IMR-90 (cell line): ENCODE results near the gene PRICKLE2. TPM values are rescaled to one million over a fixed set of nuclear protein-coding genes. Genes with fewer than 3 reads are reported as not detected.

ENCODE experiments used
- ATAC-seq: fragments of 200-7000 bp; cut with Tn5 transposase; 2 replicates; pipeline ENCODE4 v1.9.1; 2020; ENCODE audit warnings: low read depth, mild to moderate bottlenecking, moderate library complexity
- BruUV-seq: library from RNA; stranded (reverse); fragments of 400-500 nt; replicated peaks from 2 replicates; lab custom pipeline; 2021; lab: Mats Ljungman, UMichigan
- CTCF ChIA-PET: fragments of 300-600 bp; formaldehyde crosslinking; extraction: SDS; loops from one replicate; lab custom pipeline; 2021; ENCODE audit warnings: antibody characterized with exemption; lab: Yijun Ruan, JAX
- POLR2A ChIA-PET: fragments of 300-600 bp; sonication (Branson Sonifier 250); formaldehyde crosslinking; loops from one replicate; lab custom pipeline; 2022; ENCODE audit warnings: antibody characterized with exemption; ENCODE audit not compliant: unreplicated experiment; lab: Charles Lee
- DNase-seq: peaks from one replicate; pipeline ENCODE4 v3.0.0; 2013
- H2AFZ ChIP-seq: replicated peaks from 2 replicates; pipeline ENCODE3; 2013; ENCODE audit warnings: low read length, mild to moderate bottlenecking; ENCODE audit not compliant: poor library complexity
- H2AK5ac ChIP-seq: 2 replicates; pipeline ENCODE4 v1.6.1; 2013; ENCODE audit warnings: low read depth, low read length, inconsistent platforms
- H2AK9ac ChIP-seq: replicated peaks from 2 replicates; pipeline ENCODE3; 2013; ENCODE audit warnings: mild to moderate bottlenecking, low read depth, low read length, moderate library complexity; ENCODE audit not compliant: poor library complexity
- H2BK120ac ChIP-seq: 2 replicates; pipeline ENCODE4 v1.6.1; 2013; ENCODE audit warnings: low read depth, low read length, inconsistent platforms
- H2BK15ac ChIP-seq: 3 replicates; pipeline ENCODE4 v1.6.1; 2013; ENCODE audit warnings: low read depth, low read length, inconsistent platforms
- H2BK20ac ChIP-seq: 2 replicates; pipeline ENCODE4 v1.6.1; 2013; ENCODE audit warnings: low read depth, mild to moderate bottlenecking, inconsistent platforms, low read length, moderate library complexity
- H2BK5ac ChIP-seq: 2 replicates; pipeline ENCODE4 v1.6.1; 2013; ENCODE audit warnings: mild to moderate bottlenecking, low read depth, low read length, inconsistent platforms; ENCODE audit not compliant: poor library complexity, severe bottlenecking
- H3K14ac ChIP-seq: replicated peaks from 2 replicates; pipeline ENCODE4 v1.6.1; 2013; ENCODE audit warnings: low read depth, low read length, inconsistent platforms
- H3K18ac ChIP-seq: 2 replicates; pipeline ENCODE4 v1.6.1; 2013; ENCODE audit warnings: low read depth, low read length, control low read depth
- H3K23ac ChIP-seq: 2 replicates; pipeline ENCODE4 v1.6.1; 2013; ENCODE audit warnings: low read depth, low read length, inconsistent platforms
- H3K27ac ChIP-seq: 2 replicates; pipeline ENCODE4 v1.5.1; 2013; ENCODE audit warnings: mild to moderate bottlenecking, control low read depth, low read length; ENCODE audit not compliant: insufficient read depth
- H3K27me3 ChIP-seq: 2 replicates; pipeline ENCODE4 v1.6.1; 2013; ENCODE audit warnings: low read length; ENCODE audit not compliant: control insufficient read depth, insufficient read depth
- H3K36me3 ChIP-seq: 2 replicates; pipeline ENCODE4 v1.6.1; 2013; ENCODE audit warnings: low read length, mixed read lengths; ENCODE audit not compliant: control insufficient read depth, insufficient read depth
- H3K4ac ChIP-seq: 2 replicates; pipeline ENCODE4 v1.6.1; 2013; ENCODE audit warnings: low read depth, low read length, inconsistent platforms
- H3K4me1 ChIP-seq: 2 replicates; pipeline ENCODE4 v1.6.1; 2013; ENCODE audit warnings: low read length, mixed read lengths; ENCODE audit not compliant: control insufficient read depth, insufficient read depth
- H3K4me2 ChIP-seq: 2 replicates; pipeline ENCODE4 v1.6.1; 2013; ENCODE audit warnings: low read depth, mild to moderate bottlenecking, control low read depth, low read length, moderate library complexity
- H3K4me3 ChIP-seq: 2 replicates; pipeline ENCODE4 v1.5.1; 2013; ENCODE audit warnings: low read depth, mild to moderate bottlenecking, control low read depth, low read length, moderate library complexity; ENCODE audit not compliant: insufficient read depth
- H3K56ac ChIP-seq: 2 replicates; pipeline ENCODE4 v1.6.1; 2013; ENCODE audit warnings: low read length, inconsistent platforms; ENCODE audit not compliant: insufficient read depth; ENCODE audit errors: extremely low read depth
- H3K79me1 ChIP-seq, 2 experiments: 2 replicates each; pipeline ENCODE4 v1.6.1; 2013; ENCODE audit warnings: low read length in 2 of 2, inconsistent platforms in 1 of 2, low read depth in 1 of 2
- H3K9ac ChIP-seq: 2 replicates; pipeline ENCODE4 v1.6.1; 2013; ENCODE audit warnings: low read depth, low read length, control low read depth
- H3K9me1 ChIP-seq: 2 replicates; pipeline ENCODE4 v1.6.1; 2013; ENCODE audit warnings: low read length, inconsistent platforms; ENCODE audit not compliant: insufficient read depth
- H3K9me3 ChIP-seq: 2 replicates; pipeline ENCODE4 v1.6.1; 2013; ENCODE audit warnings: low read length; ENCODE audit not compliant: control insufficient read depth, insufficient read depth
- H4K20me1 ChIP-seq: 2 replicates; pipeline ENCODE4 v1.6.1; 2013; ENCODE audit warnings: low read length, inconsistent platforms; ENCODE audit not compliant: insufficient read depth
- H4K5ac ChIP-seq: 2 replicates; pipeline ENCODE4 v1.6.1; 2013; ENCODE audit warnings: mild to moderate bottlenecking, low read depth, low read length, control low read depth
- H4K8ac ChIP-seq, 2 experiments: 2 replicates each; pipeline ENCODE4 v1.6.1; 2013; ENCODE audit warnings: low read depth in 2 of 2, low read length in 2 of 2, control low read depth in 1 of 2, inconsistent platforms in 1 of 2
- H4K91ac ChIP-seq: 2 replicates; pipeline ENCODE4 v1.6.1; 2013; ENCODE audit warnings: low read depth, low read length, inconsistent platforms; ENCODE audit not compliant: insufficient read depth
- BHLHE40 ChIP-seq: fragments of 150-350 bp; IDR thresholded peaks from 2 replicates; pipeline ENCODE4 v1.6.1; 2016; ENCODE audit warnings: mild to moderate bottlenecking, low read depth, low read length
- CHD1 ChIP-seq: IDR thresholded peaks from 2 replicates; pipeline ENCODE4 v1.6.1; 2012; ENCODE audit warnings: low read depth, low read length, improper control_type of control experiment
- CTCF ChIP-seq: conservative IDR thresholded peaks from 2 replicates; pipeline ENCODE4 v1.5.1; 2012; ENCODE audit warnings: mild to moderate bottlenecking, low read depth, low read length, improper control_type of control experiment
- ELK1 ChIP-seq: fragments of 150-350 bp; IDR thresholded peaks from 2 replicates; pipeline ENCODE4 v1.6.1; 2016; ENCODE audit warnings: low read depth, mild to moderate bottlenecking, low read length, moderate library complexity, borderline replicate concordance
- FOS ChIP-seq: fragments of 150-350 bp; IDR thresholded peaks from 2 replicates; pipeline ENCODE4 v1.6.1; 2016; ENCODE audit warnings: low read depth, low read length
- MAFK ChIP-seq: IDR thresholded peaks from 2 replicates; pipeline ENCODE4 v1.6.1; 2012; ENCODE audit warnings: low read depth, low read length, improper control_type of control experiment
- MXI1 ChIP-seq: IDR thresholded peaks from 2 replicates; pipeline ENCODE4 v1.6.1; 2012; ENCODE audit warnings: low read depth, mild to moderate bottlenecking, low read length, moderate library complexity, borderline replicate concordance
- NFE2L2 ChIP-seq: fragments of 150-350 bp; IDR thresholded peaks from 2 replicates; pipeline ENCODE4 v1.6.1; 2016; ENCODE audit warnings: low read depth, mild to moderate bottlenecking, low read length
- POLR2A ChIP-seq: IDR thresholded peaks from 2 replicates; pipeline ENCODE4 v1.6.1; 2012; ENCODE audit warnings: mild to moderate bottlenecking, low read depth, low read length
- RCOR1 ChIP-seq: IDR thresholded peaks from 2 replicates; pipeline ENCODE4 v1.6.1; 2012; ENCODE audit warnings: mild to moderate bottlenecking, low read length, improper control_type of control experiment; ENCODE audit not compliant: insufficient replicate concordance
- RFX5 ChIP-seq: IDR thresholded peaks from 2 replicates; pipeline ENCODE4 v1.8.0; 2012; ENCODE audit warnings: low read depth, mild to moderate bottlenecking, low read length, moderate library complexity
- USF2 ChIP-seq: fragments of 150-350 bp; IDR thresholded peaks from 2 replicates; pipeline ENCODE4 v1.6.1; 2017; ENCODE audit warnings: mild to moderate bottlenecking, antibody characterized with exemption, low read length, low read depth
- WGBS, 2 experiments: methylation state at CpG; one replicate each; pipeline versions ENCODE4 v1.1.5 to v1.1.7; 2013; ENCODE audit warnings: missing lambda C conversion rate in 2 of 2; ENCODE audit not compliant: insufficient read length in 1 of 2; ENCODE audit errors: extremely low coverage in 2 of 2; 5-methylcytosine and 5-hydroxymethylcytosine counted together
- dilution Hi-C: fragments of 300-500 bp; cut with HindIII; formaldehyde crosslinking; loops from one replicate; pipeline ENCODE4 v1.14.3; 2018; ENCODE audit warnings: low sequenced_read_pairs; ENCODE audit not compliant: unreplicated experiment
- in situ Hi-C: fragments of 300-500 bp; cut with MboI; formaldehyde crosslinking; loops from 3 replicates; pipeline ENCODE4 v1.14.3; 2019; ENCODE audit warnings: low sequenced_read_pairs, inconsistent platforms, mixed read lengths
- intact Hi-C: fragments of 100-400 bp; cut with micrococcal nuclease; formaldehyde crosslinking; loops from 2 replicates; pipeline ENCODE4 v1.10.0; 2022
- polyA plus RNA-seq, 3 experiments: library from polyadenylated mRNA; depleted of rRNA; stranded (reverse); fragments of >200 nt; gene quantifications; 2 replicates each; pipeline ENCODE4 v1.2.3, GENCODE V29; 2012; ENCODE audit warnings: low replicate concordance in 1 of 3
- total RNA-seq: library from RNA; depleted of rRNA; stranded (reverse); fragments of >200 nt; gene quantifications from 2 replicates; pipeline ENCODE4 v1.2.3, GENCODE V29; 2012

PRICKLE2 gene
- total and polyA plus RNA-seq, 2 of the 4 experiments (the other 2 are of a cell fraction): 4.1 to 14.2 TPM

GRCh38 chr3:64270866-64271260, 45.6 kb upstream of the PRICKLE2 start:
- ATAC-seq (no peak), DNase-seq (no peak)
- Histone ChIP-seq H3K56ac (no peak overlapping the region), H3K14ac (no peak overlapping the region), H3K79me1 (peaks cover 0 to 21% of the 10 kb centered on the region in 2 experiments; a peak in 3 of 4 replicates), H2BK5ac (no peak overlapping the region), H3K27ac (no peak overlapping the region), H3K4me1 (peaks cover 4% of the 10 kb centered on the region), H3K9me1 (no peaks in the 10 kb centered on the region), H3K4me3 (no peak overlapping the region), H3K18ac (no peak overlapping the region), H3K23ac (no peak overlapping the region), H2BK20ac (no peak overlapping the region), H2BK120ac (no peak overlapping the region), H2AFZ (no peak overlapping the region), H4K20me1 (peaks cover 5% of the 10 kb centered on the region; the same call in 1 of the 2 replicates), H3K36me3 (no peaks in the 10 kb centered on the region), H4K5ac (no peak overlapping the region), H4K8ac (no peak overlapping the region), H2BK15ac (no peak overlapping the region), H3K27me3 (no peaks in the 10 kb centered on the region), H4K91ac (no peak overlapping the region), H3K4ac (no peak overlapping the region), H2AK5ac (no peak overlapping the region), H2AK9ac (no peak overlapping the region), H3K9ac (no peak overlapping the region), H3K4me2 (no peak overlapping the region), H3K9me3 (no peaks in the 10 kb centered on the region)
- no TSS peak for BruUV-seq
- TF ChIP-seq FOS (no peak), NFE2L2 (no peak), MXI1 (no peak), RCOR1 (no peak), CHD1 (no peak), BHLHE40 (no peak), ELK1 (no peak), RFX5 (no peak), CTCF (no peak), USF2 (no peak), POLR2A (no peak), MAFK (no peak)
- dilution Hi-C loops (no loop called here), intact Hi-C loops (no loop called here), in situ Hi-C loops (no loop called here)
- ChIA-PET CTCF (no interaction called here), POLR2A (no interaction called here)
- no CpG with 5 or more reads among the region's 3 CpGs for WGBS, 2 experiments
